ENCODE data around the gene ARHGEF11.
A peak's percentile ranks its signal among the peaks of the same experiment; 100 is the strongest.
"Not testable (repeated sequence)": the region's sequence is repeated elsewhere in the genome, so short reads cannot be mapped to it uniquely, and the experiment has no call there.

Gene ARHGEF11

DNA sequence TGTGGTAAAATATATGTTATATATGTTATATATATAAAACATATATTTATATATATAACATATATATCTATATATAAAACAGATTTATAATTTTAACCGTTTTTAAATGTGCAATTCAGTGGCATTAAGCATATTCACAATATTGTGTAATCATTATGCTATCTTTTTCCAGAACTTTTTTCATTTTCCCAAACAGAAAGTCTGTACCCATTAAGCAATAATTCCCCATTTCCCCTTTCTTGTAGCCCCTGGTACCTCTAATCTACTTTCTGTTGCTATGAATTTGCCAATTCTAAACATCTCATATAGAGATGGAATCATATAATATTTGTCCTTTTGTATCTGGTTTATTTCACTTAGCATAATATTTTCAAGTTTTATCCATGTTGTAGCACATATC, 10.7 kb upstream of the ARHGEF11 start:
- peak overlapping the region in 1 of 11 experiments; percentile 29; a peak in 1 of 22 replicates for H3K4me2 ChIP-seq
- no peak overlapping the region for H3K27ac ChIP-seq
- peaks cover 0 to 17% (median 11%) of the 10 kb centered on the region in 11 experiments; a peak in 15 of 22 replicates for H3K9me3 ChIP-seq (replicated peaks in 1 of 11)
- 0 out of 22 replicates have a peak, but pooled peaks of 1 of the 11 experiments have one; percentile 17 for TF ChIP-seq Cebpa-rat (IDR thresholded peaks at IDR 0.05)
- no peaks in the 10 kb centered on the region for H3K27me3 ChIP-seq
- peaks cover 0 to 13% (median 0%) of the 10 kb centered on the region in 10 experiments; a peak in 3 of 20 replicates for H3K4me1 ChIP-seq
- no peaks in the 10 kb centered on the region for H3K36me3 ChIP-seq
- H4K20me1 ChIP-seq: no peaks in the 10 kb centered on the region
- H3K4me3 ChIP-seq: no peak overlapping the region
- H3K9ac ChIP-seq: no peak overlapping the region

DNA sequence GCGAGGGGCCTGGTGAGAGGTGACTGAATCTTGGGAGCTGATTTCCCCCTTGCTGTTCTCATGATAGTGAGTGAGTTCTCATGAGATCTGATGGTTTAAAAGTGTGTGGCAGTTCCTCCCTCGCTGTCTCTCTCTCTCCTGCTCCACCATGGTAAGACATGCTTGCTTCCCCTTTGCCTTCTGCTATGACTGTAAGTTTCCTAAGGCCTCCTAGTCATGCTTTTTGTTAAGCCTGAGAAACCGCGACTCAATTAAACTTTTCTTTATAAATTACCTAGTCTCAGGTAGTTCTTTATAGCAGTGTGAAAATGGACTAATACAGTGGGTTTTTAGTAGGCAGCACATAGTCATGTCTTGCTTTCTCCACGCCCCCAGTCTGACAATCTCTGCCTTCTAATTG, 10.2 kb upstream of the ARHGEF11 start:
- H3K27ac ChIP-seq, H4K20me1 ChIP-seq, H3K9ac ChIP-seq, H3K36me3 ChIP-seq, H3K27me3 ChIP-seq, H3K4me3 ChIP-seq: not testable (repeated sequence)
- Histone ChIP-seq H3K4me2 (peak overlapping the region in 1 of 11 experiments; percentile 57; a peak in 1 of 22 replicates), H3K4me1 (peaks cover 0 to 13% (median 0%) of the 10 kb centered on the region in 10 experiments; a peak in 3 of 20 replicates), H3K9me3 (replicated peaks in 1 of 11) (peaks cover 0 to 17% (median 11%) of the 10 kb centered on the region in 11 experiments; a peak in 15 of 22 replicates)

DNA sequence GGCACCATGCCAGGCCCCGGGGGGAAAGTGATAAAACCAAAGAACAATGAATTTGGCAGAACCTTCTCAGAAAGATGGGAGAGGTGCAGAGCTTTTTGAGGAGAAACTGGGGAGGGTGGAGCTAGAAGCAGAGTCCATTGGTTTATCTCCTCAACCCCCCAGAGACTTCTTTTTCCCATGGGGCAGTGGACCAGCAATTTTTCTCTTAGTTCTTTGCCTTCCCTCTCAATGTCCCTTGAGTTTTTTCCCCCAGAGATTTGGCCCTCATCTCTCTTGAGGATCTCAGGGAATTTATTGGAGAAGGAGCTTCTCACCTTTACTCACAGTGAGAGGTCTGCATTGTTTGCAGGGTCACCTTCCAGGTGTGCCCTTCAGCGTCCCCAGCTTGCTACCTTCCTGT, 5.3 kb upstream of the ARHGEF11 start:
- no peak overlapping the region for H3K27ac ChIP-seq
- no peak for TF ChIP-seq Cebpa-rat (IDR thresholded peaks at IDR 0.05)
- H3K36me3 ChIP-seq: no peaks in the 10 kb centered on the region
- H3K4me2 ChIP-seq: no peak overlapping the region
- H3K4me1 ChIP-seq: peaks cover 0 to 7% (median 4%) of the 10 kb centered on the region in 10 experiments; a peak in 8 of 20 replicates
- no peaks in the 10 kb centered on the region for H4K20me1 ChIP-seq
- H3K9me3 ChIP-seq (replicated peaks in 1 of 11): peaks cover 0 to 17% (median 11%) of the 10 kb centered on the region in 11 experiments; a peak in 15 of 22 replicates
- no peaks in the 10 kb centered on the region for H3K27me3 ChIP-seq
- H3K4me3 ChIP-seq: no peak overlapping the region
- no peak overlapping the region for H3K9ac ChIP-seq

DNA sequence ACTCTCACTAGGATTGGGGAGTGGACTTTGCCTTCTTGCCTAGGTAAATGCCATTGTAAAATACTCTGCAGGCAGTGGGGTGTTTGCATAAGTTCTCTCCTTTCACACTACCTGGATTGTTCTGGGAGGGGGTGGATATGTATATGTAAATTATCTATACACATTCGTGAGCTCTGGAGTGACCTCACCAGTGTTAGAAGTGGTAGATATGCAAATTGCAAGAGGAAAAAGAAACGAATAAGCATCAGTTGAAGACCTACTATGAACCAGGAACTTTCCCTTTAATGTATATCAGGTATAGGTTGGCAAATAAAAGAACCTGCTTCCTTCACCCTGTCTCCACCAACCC, 1.5 kb upstream of the ARHGEF11 start:
- peaks cover 0 to 8% (median 5%) of the 10 kb centered on the region in 11 experiments; a peak in 11 of 22 replicates for H3K9me3 ChIP-seq (replicated peaks in 1 of 11)
- H3K27ac ChIP-seq: no peak overlapping the region
- peaks cover 11 to 26% (median 22%) of the 10 kb centered on the region in 11 experiments; a peak in 19 of 22 replicates for H4K20me1 ChIP-seq
- peak overlapping the region in 4 of 11 experiments; percentile 89 to 96 (median 92); a peak in 4 of 22 replicates for H3K4me2 ChIP-seq
- H3K9ac ChIP-seq: no peak overlapping the region
- H3K4me3 ChIP-seq: no peak overlapping the region
- H3K27me3 ChIP-seq: no peaks in the 10 kb centered on the region
- peaks cover 26 to 36% (median 30%) of the 10 kb centered on the region in 10 experiments for H3K4me1 ChIP-seq
- H3K36me3 ChIP-seq: peaks cover 0 to 8% (median 0%) of the 10 kb centered on the region in 11 experiments; a peak in 1 of 22 replicates
- no peak for TF ChIP-seq Cebpa-rat (IDR thresholded peaks at IDR 0.05)

DNA sequence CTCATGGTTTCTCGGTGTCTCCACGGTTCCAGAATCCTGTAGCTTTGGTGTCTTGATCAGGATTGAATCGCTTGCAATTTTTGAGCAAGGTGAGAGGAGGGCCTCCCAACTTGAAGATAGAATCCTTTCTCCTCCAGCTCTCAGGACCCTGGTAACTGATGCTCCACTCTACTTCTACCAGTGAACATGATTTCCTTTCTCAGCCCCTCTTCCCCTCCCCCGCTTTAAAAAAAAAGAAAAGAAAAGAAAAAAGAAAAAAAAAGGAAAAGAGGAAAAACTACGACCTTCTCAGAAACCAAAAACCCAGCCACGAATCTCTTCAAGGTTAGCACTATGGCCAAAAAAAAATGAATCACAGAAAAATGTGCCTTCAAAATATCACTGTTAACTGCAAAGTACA, 1.2 kb downstream of the ARHGEF11 start:
- no peaks in the 10 kb centered on the region for H3K9me3 ChIP-seq (replicated peaks in 1 of 11)
- H3K4me1 ChIP-seq: peaks cover 34 to 53% (median 41%) of the 10 kb centered on the region in 10 experiments
- peaks cover 0 to 15% (median 0%) of the 10 kb centered on the region in 11 experiments; a peak in 1 of 22 replicates for H3K36me3 ChIP-seq
- TF ChIP-seq Cebpa-rat (IDR thresholded peaks at IDR 0.05): no peak
- H3K4me2 ChIP-seq: peak overlapping the region; percentile 78 to 100 (median 93)
- no peaks in the 10 kb centered on the region for H3K27me3 ChIP-seq
- peak overlapping the region; percentile 62 to 84 (median 75) for H3K4me3 ChIP-seq
- H4K20me1 ChIP-seq: peaks cover 20 to 52% (median 46%) of the 10 kb centered on the region in 11 experiments; a peak in 19 of 22 replicates
- peak overlapping the region; percentile 88 to 95 (median 91) for H3K9ac ChIP-seq
- H3K27ac ChIP-seq: peak overlapping the region in 3 of 11 experiments; percentile 89 to 95 (median 93); a peak in 3 of 22 replicates

DNA sequence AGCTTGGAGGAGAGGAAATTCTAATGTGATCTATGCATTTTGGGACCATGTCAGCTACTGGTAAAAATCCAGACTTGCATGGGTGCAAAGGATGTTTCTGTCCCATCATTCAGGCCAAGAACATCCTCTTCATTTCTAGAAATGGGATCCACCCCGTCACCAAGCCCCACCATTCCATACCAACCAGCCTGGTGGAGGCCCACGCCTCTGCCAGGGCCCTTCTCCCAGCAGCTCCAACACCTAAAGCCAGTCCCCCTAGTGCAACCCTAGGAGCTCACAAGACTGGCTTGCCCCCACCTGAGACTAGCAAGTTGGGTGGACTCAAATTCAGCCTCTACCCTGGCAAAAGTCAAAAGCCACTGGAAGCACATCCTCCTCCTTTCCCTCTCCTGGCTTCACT, 1.9 kb downstream of the ARHGEF11 start:
- Histone ChIP-seq H3K27ac (no peak overlapping the region; a peak in 1 of 22 replicates), H3K4me1 (peaks cover 34 to 60% (median 41%) of the 10 kb centered on the region in 10 experiments), H3K9me3 (replicated peaks in 1 of 11) (no peaks in the 10 kb centered on the region), H3K9ac (peak overlapping the region in 9 of 11 experiments; percentile 28 to 95 (median 91); a peak in 12 of 22 replicates), H3K4me2 (peak overlapping the region; percentile 78 to 100 (median 93)), H4K20me1 (peaks cover 23 to 58% (median 48%) of the 10 kb centered on the region in 11 experiments; a peak in 19 of 22 replicates), H3K4me3 (peak overlapping the region; percentile 62 to 84 (median 75); a peak in 19 of 20 replicates), H3K27me3 (no peaks in the 10 kb centered on the region), H3K36me3 (peaks cover 0 to 21% (median 3%) of the 10 kb centered on the region in 11 experiments; a peak in 1 of 22 replicates)
- TF ChIP-seq Cebpa-rat (IDR thresholded peaks at IDR 0.05): no peak

DNA sequence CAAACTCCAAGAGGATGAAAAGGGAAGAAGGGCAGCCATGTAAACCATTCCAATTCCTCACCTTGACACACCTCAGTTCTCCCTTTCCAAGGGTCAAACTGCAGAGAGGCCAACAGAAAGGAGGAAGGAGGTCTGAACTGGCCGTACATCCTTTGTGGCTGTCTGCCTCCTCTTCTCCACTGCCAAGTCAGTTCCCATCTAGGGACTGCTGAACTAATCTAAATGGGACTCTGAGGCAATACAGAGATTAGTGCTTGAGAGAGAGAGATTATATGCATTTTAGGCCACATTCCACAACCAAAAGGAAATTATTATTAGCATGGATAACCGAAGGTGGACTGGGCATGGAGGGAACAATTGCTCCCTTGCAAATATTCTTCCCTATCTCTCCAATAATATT, 2.7 kb downstream of the ARHGEF11 start:
- Histone ChIP-seq H3K27me3 (no peaks in the 10 kb centered on the region), H3K4me2 (peak overlapping the region; percentile 78 to 100 (median 93)), H3K9me3 (replicated peaks in 1 of 11) (peaks cover 0 to 3% (median 0%) of the 10 kb centered on the region in 11 experiments; a peak in 1 of 22 replicates), H3K36me3 (peaks cover 0 to 22% (median 3%) of the 10 kb centered on the region in 11 experiments; a peak in 1 of 22 replicates), H3K27ac (no peak overlapping the region), H3K4me3 (peak overlapping the region in 8 of 10 experiments; percentile 62 to 84 (median 76); a peak in 15 of 20 replicates), H3K9ac (peak overlapping the region in 4 of 11 experiments; percentile 90 to 95 (median 92); a peak in 3 of 22 replicates), H4K20me1 (peaks cover 23 to 66% (median 48%) of the 10 kb centered on the region in 11 experiments; a peak in 19 of 22 replicates), H3K4me1 (peaks cover 34 to 61% (median 41%) of the 10 kb centered on the region in 10 experiments)
- no peak for TF ChIP-seq Cebpa-rat (IDR thresholded peaks at IDR 0.05)

DNA sequence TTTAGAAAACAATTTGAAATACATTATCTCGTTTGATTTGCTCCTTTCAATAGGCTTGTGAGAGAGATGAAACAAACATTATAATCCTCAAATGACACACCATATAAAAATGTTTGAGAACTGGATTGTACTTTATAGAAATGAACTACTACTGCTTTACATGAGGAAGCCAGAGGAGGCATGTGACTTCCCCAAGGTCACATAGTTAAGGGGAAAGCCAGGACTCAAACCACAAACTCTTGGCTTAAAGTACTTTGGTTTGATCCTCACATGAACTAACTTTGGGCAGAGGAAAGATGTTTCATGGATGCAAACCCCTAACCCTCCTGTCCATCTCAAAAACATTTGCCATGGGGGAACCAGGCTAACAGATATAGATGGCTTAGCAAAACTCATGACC, 4.7 kb downstream of the ARHGEF11 start:
- no peak for TF ChIP-seq Cebpa-rat (IDR thresholded peaks at IDR 0.05)
- peak overlapping the region in 1 of 11 experiments; percentile 1; a peak in 1 of 22 replicates for H3K27ac ChIP-seq
- peak overlapping the region in 6 of 11 experiments; percentile 13 to 100 (median 94); a peak in 9 of 22 replicates for H3K4me2 ChIP-seq

DNA sequence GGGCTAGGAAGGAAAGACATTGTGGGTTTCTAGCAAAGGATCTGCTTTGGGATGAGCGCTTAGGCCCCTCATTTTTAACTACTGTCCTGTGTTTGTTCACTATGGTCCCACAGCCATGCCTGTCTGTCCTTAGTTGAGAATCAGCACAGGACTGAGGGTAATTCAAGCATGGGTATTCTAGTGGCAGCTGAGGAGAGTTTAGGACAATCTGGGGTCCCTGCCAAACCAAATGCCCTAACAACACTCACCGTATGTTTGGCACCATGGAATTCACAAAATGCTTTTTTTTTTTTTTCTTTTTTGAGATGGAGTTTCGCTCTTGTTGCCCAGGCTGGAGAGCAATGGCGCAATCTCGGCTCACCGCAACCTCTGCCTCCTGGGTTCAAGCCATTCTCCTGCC, 10.4 kb downstream of the ARHGEF11 start:
- TF ChIP-seq Cebpa-rat (IDR thresholded peaks at IDR 0.05): no peak
- H3K4me3 ChIP-seq: no peak overlapping the region
- no peak overlapping the region for H3K9ac ChIP-seq

More for the DNA sequence above, 4.7 kb downstream of the ARHGEF11 start:
- peak overlapping the region in 1 of 11 experiments; percentile 17; a peak in 1 of 22 replicates for H3K9ac ChIP-seq
- H3K4me1 ChIP-seq: peaks cover 34 to 61% (median 38%) of the 10 kb centered on the region in 10 experiments
- no peaks in the 10 kb centered on the region for H3K27me3 ChIP-seq
- H4K20me1 ChIP-seq: peaks cover 23 to 69% (median 51%) of the 10 kb centered on the region in 11 experiments; a peak in 19 of 22 replicates
- H3K36me3 ChIP-seq: peaks cover 0 to 27% (median 3%) of the 10 kb centered on the region in 11 experiments; a peak in 1 of 22 replicates
- H3K4me3 ChIP-seq: no peak overlapping the region
- H3K9me3 ChIP-seq (replicated peaks in 1 of 11): peaks cover 0 to 9% (median 0%) of the 10 kb centered on the region in 11 experiments; a peak in 3 of 22 replicates

More for the DNA sequence above, 10.4 kb downstream of the ARHGEF11 start:
- peaks cover 19 to 78% (median 65%) of the 10 kb centered on the region in 11 experiments; a peak in 20 of 22 replicates for H4K20me1 ChIP-seq
- no peaks in the 10 kb centered on the region for H3K27me3 ChIP-seq
- peaks cover 0 to 28% (median 8%) of the 10 kb centered on the region in 10 experiments; a peak in 12 of 20 replicates for H3K4me1 ChIP-seq
- H3K36me3 ChIP-seq: peaks cover 0 to 39% (median 7%) of the 10 kb centered on the region in 11 experiments; a peak in 10 of 22 replicates
- peaks cover 0 to 9% (median 0%) of the 10 kb centered on the region in 11 experiments; a peak in 3 of 22 replicates for H3K9me3 ChIP-seq (replicated peaks in 1 of 11)
- H3K27ac ChIP-seq: no peak overlapping the region
- no peak overlapping the region for H3K4me2 ChIP-seq
